ENCODE measurements around the gene SCN1A.

The SCN1A gene

DNA sequence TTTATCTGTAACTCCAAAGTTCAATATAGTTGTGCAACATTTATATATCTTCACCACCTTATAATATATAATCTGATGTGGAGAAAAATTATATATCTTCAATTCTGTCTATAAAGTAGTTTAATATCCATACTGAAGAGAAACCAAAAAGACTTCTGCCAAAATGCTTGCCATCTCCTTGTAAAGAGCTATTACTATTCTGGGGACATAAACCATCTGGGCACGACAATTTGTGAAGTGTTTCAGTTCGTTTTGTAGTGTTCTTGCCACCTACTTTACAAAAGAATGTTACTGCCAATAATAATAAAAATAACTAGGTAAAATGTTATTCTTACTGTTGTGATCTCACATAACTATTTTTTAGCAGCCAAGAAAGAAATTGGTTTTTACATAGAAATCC is 45.1 kb downstream of the SCN1A start:
- no peak for DNase-seq (ENCODE audit: low read depth in 4 of 4, low spot score in 1 of 4)

DNA sequence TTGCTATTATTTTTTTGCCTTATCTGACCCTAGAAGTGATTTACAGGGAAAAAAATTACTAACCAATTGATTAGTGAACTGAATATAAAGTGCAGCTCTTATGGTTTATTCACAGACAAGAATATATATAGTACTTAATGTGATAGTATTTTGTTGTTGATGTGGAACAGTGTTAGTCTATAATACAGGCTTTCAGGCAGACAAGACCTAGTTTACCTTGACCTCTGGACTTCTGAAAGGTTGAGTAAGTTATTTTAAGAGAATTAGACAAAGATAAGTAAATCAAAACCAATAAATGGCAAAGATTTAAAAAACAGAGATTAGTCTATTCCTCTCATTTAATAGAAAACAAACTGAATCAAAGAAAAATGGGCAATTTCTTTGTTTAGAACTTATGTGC is 46.0 kb downstream of the SCN1A start:
- no peak for DNase-seq (ENCODE audit: low read depth in 4 of 4, low spot score in 1 of 4)

DNA sequence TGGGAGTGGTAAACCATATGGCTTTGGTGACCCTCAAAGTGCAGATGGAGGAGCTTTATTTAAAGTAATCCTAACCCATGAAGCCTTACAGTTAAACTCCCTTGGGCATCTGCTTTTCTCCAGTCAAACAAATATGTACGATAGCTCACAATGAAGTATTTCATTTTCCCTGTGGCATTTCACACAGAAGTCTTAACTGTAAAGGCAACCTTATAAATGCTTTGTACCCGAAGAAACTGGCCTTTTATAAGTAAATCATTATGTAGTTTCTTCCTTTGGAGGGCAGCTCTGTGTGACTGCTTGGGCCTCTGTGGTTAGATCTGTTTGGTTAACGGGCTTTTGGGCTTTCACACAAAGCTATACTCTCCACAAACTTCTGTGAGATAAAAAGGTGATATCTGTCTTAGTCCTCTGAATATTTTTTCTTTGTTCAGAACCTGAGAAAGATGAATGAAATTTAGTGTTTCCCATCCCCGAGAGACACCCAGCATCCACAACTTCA is 46.6 kb downstream of the SCN1A start:
- no peak for DNase-seq (ENCODE audit: low read depth in 4 of 4, low spot score in 1 of 4)

DNA sequence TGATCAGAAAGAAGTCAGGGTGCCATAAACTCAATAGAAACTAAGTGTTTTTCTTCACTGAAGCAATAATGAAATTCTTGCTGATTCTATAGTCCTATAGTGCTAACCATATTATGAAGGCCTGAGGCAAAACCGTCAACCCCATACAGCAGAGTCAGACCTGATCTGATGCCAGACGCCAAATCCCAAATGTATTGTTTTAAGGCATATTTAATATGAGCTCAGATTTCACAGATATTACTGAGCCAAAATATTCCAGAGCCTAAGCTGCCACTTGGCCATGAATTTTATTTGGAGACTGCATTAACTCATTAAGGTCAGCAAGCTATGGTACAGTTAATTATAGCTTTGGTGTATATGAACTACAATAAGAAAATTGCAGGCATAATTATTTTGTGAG is 53.4 kb downstream of the SCN1A start:
- no peak for DNase-seq (ENCODE audit: low read depth in 4 of 4, low spot score in 1 of 4)

DNA sequence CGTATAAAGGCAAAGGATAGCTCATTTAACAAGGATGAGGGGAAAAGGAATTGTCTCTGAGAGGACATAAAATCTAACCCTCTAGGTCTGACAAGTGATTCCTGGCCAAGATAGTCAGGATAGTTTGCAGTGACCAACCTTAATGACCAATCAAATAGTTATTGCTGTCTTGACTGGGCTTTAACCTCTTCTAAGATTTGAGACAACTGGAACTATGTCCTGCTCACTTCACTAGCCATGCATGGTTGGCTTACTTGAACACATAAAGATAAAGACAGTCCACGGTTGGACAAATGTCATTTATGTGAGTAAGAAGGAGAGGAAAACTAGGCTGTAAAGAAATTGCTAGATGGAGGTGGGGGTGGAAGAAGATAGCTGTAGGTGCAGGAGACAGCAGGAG is 53.8 kb downstream of the SCN1A start:
- DNase-seq (ENCODE audit: low read depth in 4 of 4, low spot score in 1 of 4) = no peak

DNA sequence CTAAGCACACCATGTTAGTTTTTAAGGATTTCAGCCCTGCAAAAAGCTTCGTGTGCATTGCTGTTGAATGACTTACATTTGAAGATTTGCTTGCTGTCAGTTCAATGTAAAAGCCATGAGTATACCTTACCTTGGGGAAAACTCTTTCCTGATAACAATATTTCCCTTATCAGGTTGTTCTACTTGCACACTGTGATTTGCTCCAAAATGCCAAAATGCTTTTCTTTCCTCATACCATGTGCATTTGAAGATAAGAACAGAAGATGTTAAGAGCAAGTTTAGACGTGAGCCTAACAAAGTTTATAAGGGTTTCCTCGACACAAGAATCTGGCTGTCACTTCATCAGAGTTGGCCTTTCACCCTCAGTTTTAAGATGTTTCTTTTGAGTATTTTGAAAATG is 57.6 kb downstream of the SCN1A start:
- no peak for DNase-seq (ENCODE audit: low read depth in 4 of 4, low spot score in 1 of 4)

DNA sequence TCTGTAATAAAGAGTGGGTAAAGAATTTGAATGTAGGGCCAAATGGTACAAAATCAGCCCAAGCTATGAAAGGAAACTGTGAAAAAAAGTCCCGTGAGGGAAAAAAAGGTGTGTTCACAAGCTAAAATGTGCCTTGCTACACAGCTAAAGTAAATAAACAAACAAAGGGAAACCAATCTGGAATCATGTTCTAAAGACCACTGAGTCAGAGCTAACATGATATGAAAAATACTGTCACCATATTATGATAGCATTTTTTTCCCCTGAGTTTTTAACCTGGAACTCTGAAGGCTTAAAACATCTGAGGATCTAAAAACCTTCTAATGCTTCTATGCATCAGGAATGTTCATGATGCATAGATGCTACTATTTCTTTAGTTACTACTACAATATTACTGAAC is 58.8 kb downstream of the SCN1A start:
- no peak for DNase-seq (ENCODE audit: low read depth in 4 of 4, low spot score in 1 of 4)

DNA sequence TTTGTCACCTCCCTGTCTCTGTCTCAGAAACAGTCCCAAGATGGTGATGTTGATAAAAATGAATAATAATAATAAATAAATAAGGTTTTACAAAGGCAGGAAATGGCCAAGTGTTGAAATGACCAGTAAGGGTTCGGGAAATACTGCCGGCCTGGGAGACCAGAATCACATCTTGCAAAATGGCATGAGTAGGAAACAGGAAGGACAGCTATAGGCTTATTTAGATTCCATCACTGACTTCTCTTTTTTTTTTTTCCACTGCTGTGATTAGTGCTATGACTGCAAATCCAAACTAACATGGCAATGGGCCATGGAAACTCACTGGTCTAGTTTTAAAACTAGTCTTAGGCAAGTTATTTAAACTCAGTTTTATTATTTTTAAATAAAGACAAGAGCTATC is 60.6 kb downstream of the SCN1A start:
- DNase-seq (ENCODE audit: low read depth in 4 of 4, low spot score in 1 of 4) = no peak

DNA sequence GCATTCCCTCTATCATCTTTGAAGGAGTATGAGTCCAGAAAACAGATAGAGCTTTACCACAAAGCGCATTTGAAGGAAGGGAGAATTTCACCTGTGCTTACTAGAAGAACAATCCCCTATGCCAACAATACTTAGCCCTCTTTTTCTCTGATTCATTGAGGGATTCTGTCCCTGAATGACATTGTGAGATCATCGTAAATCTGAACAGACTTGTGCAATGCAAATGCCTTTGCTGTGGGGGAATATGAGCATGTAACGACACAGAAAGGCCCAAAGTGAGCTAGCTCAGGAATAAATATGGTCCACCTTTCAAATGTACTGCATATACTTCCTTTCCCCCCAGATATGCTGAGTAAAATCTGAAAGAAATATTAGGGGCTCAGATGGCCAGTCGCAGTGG is 67.6 kb downstream of the SCN1A start:
- no peak for DNase-seq (ENCODE audit: low read depth in 4 of 4, low spot score in 1 of 4)

DNA sequence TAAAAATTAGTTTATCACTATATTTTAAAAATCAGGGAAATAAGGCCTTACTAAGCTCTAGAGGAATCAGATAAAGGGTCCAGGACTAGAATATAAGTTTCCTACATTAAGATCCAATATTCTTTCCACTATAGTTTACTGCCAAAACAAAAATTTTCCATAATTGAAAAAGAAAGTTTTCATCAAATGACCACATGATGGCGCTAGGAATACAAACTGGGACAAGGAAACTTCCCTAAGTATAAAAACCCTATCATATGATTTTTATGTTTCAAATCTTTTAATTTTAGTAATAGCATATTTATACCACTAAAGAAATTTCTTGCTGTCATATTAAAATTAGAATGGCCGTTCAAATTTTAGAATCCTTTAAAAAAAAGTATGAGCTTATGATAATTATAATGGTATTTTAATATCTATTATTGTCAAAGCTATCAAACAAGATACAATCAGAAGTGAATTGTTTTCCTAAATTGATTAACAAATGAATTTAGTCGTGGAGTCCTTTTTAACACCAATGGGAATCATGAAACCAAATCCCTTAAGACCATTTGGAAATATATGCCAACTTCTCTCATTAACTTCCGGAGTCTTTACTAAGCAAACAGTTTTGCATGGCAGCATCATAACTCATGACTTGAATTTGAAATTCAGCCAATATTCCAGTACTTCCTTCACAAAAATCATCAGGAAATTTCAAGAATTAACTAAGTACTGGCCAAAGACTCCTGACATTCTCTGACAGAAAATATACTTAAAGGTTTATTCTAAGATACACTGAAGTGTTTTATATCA is 70.3 kb downstream of the SCN1A start:
- no peak for DNase-seq (ENCODE audit: low read depth in 4 of 4, low spot score in 1 of 4)

DNA sequence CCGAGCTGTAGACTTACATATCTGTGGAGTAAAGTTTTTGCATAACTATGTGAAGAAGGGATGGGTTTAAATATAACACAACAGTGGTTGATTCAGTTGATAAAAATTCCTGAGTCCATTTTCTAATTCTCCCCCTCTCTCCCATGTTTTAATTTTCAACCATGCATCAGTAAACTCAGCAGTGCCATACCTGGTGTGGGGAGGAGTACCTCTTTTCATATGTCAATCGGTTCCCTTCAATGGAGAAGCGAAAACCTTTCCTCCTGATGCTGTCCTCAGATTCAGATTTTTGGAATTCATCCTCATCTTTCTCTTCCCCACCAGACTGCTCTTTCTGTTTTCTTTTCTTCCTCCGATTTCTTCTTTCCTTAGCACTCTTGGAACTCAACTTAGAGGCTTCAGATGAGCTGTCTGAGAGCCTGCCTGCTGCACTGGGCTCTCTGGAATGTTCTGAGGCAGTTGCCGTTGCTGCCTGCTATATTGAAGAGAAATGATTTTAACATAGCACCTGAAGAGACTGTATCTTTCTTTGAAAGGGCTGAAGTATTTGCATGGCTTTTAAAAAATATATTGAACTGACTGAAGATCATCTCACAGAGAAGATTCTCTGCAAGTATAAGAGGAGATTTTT is 82.9 kb downstream of the SCN1A start:
- no peak for DNase-seq (ENCODE audit: low read depth in 4 of 4, low spot score in 1 of 4)

DNA sequence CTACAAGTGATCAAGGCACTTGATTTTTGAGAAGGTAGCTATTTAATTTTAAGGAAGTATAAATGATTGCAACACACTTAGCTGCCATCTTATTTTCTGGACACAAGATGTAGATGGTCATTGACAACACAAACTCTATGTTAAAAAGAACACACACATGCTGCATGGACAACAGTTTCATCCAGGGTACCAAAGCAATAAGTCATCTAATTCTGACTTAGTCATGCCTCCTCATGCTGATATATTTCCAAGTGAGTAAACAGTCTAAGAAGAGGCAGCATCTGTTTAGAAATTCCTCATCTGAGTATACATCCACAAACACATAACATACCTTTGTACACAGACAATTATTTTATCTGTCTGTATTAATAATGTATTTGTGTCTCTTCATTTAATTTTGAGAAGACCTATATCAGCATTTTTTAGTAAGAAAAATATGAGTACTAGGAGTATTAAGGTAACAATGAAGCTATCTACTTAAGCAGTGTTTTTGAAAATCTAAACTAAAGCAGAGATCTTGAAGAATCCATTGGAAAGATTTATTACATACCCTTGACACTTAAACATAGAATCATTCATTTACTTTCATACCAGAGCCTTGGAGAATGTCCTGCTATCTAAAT is 84.9 kb downstream of the SCN1A start:
- DNase-seq (ENCODE audit: low read depth in 4 of 4, low spot score in 1 of 4) = no peak

DNA sequence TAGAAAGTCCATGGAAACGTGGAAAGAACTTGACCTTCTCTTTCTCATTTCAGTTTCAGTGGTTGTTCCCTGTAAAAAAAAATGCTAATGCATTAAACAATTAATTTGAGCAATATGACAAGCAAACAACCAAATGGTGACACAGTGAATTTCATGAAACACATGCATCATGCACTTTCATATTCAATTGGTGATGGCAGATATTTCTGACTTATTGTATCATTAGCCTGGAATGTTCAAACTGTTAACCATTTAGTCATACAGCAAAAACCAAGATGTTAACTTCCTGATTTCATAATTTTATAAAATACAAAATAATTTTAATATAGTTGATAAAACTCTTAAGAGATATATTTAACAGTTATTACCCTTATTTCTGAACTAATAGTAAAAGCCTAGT is 85.5 kb downstream of the SCN1A start:
- no peak for DNase-seq (ENCODE audit: low read depth in 4 of 4, low spot score in 1 of 4)

DNA sequence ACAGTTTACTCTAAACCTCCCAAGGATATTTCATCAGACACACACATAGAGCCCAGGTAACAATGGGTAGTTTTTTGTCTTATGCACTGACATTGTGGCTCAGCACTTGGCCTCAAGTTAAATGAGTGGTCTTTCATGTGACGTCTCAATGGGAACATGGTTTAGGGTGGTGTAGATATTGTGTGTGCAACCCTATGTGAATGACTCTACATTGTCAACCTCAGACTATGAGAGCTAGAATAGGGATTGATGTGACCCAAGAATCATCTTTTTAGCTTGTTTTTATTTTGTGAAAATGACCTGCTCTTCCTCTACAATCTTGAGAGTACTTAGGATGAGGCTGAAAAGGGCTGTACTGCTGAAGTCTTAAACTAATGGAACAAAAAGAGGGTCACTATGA is 86.2 kb downstream of the SCN1A start:
- no peak for DNase-seq (ENCODE audit: low read depth in 4 of 4, low spot score in 1 of 4)

DNA sequence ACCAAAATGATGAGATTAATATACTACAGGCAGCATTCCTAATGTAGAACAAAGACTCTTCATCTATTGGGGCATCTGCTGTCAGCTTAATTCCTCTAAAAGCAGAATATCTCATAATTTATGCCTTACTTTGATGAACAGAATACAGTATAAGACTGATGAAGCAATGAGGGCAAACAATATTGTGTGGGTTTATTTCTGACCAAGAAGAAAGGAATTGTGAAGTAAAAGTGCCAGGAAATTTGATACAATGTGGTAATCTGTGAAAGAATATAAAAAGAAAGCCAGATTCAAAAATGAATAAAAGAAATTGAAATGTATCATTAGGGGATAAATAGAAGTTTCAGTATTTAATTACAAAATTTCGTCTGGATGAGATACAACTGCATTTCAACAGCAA is 95.5 kb downstream of the SCN1A start:
- DNase-seq (ENCODE audit: low read depth in 4 of 4, low spot score in 1 of 4) = no peak

DNA sequence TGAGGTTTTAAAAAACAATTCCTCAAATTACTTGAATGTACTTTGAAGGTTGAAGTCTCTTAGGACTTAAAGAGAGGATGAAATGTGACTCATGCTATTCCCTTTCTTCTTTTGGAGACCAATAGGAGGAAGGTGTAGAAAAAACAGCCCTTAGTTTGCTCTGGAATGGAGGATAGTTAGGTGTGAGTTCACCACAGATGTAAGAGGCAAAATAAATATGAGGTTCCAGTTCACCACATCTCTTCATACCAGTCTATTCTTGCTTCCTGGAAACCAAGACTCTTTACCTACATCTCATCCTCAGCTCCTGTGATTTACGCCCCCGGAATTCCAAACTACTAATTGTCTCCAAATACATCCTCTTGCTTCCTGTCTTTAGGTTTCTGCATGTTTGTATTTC is 96.8 kb downstream of the SCN1A start:
- no peak for DNase-seq (ENCODE audit: low read depth in 4 of 4, low spot score in 1 of 4)

DNA sequence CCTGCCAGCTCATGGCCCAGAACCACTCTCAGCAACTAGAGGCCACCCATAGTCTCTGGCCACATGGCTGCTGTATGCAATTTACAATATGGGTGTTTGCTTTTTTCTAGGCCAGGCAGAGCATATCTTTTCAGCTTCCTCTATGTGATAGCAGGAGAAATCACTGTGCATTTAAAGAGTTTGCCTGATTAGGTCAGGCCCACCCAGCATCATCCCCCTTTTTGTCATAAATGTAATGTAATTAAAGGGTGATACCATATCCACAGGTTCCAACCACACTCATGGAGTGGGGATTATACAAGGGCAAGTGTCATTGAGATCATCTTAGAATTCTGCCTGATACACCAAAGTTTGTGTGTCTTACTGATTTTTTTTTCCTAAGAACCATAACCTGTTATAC is 102.5 kb downstream of the SCN1A start:
- no peak for DNase-seq (ENCODE audit: low read depth in 4 of 4, low spot score in 1 of 4)

DNA sequence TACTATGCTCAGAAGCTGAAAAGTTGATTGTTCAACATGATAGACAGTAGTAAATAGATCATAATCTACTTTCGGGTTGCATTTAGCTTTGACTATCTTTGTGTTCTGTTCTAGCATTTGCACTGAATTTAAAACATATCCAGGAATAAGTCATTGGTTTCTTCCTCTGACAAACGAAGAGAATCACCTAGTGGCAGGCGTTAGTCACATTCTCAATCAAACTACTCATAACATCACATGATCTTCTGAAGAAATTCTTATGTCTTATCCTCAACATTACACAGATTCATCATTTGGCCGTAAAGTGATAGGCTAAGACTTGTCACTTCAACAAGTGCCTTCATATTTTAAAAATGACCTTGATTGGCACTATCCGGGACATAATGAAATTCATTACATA is 110.6 kb downstream of the SCN1A start:
- DNase-seq (ENCODE audit: low read depth in 4 of 4, low spot score in 1 of 4) = no peak

DNA sequence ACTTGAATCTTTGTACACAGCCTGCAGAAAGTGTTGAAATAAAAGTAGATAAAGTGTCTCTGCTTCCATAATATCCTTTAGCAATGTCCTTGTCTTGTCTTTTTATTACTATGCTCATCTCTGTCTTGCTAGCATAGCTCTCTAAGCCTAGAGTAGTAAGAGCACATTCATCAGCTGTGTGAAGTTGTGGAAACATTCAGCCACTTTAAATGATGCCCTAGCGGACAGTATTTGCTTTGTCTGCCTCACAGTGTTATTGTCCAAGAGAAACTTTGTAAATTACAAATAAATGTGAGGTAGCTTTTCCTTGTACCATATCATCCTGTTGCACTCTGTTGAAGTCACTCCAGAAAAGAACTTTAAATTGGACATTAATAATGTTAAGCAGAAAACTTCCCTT is 113.9 kb downstream of the SCN1A start:
- DNase-seq (ENCODE audit: low read depth in 4 of 4, low spot score in 1 of 4) = no peak

DNA sequence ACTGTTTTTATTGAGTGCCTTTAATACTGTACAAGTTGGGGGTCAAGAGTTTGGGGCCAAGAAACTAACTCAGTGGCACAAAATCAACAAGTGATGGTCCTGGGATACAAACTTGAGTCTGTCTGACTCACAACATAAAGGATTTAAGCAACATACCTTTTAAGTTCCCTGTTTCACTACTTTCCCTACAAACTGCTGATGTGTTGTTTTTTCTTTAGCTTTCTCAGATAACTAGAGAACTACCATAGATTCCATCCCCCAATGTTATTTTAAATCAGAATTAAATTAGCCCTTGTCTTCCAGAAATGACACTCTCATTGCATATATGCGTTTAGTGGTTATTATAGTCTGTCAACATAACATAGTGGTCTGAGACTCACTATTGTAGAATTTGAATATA is 116.2 kb downstream of the SCN1A start:
- DNase-seq (ENCODE audit: low read depth in 4 of 4, low spot score in 1 of 4) = no peak

DNA sequence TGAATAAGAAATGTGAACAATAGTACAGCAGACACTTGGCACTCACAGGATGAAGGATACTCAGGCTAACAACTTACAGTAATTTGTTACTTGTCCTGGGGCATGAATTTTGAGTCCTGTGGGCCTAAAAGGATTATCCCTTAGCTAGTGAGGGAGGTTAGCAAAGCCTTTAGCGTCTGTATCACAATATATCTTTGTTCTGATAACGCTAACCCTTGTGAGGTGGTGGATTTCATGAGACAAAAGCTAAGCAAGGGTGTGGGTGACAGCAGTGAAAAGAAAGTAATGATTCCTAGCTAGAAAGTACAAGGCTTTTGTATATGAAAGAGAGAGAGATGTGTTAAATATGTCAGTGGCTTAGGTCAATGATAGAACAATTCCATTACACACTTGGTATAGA is 127.4 kb downstream of the SCN1A start:
- no peak for DNase-seq (ENCODE audit: low read depth in 4 of 4, low spot score in 1 of 4)

DNA sequence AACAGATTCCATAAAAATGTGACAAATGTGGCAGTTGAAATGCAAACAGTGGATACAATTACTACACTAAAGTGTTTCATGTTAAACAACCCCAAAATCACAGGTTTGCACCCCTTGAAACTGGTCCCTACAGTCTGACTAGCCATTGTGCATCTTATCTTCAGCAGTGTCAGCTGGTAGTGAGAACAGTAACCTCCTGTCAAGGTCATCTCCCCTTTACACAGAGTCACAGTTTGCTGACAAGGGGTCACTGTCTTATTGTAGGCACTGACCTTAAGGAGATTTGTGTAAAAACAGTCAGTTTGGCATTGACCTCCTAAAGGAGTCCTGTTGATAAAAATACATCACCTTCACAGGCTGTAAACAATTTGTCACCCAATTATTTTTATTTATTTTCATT is 137.0 kb downstream of the SCN1A start:
- no peak for DNase-seq (ENCODE audit: low read depth in 4 of 4, low spot score in 1 of 4)

DNA sequence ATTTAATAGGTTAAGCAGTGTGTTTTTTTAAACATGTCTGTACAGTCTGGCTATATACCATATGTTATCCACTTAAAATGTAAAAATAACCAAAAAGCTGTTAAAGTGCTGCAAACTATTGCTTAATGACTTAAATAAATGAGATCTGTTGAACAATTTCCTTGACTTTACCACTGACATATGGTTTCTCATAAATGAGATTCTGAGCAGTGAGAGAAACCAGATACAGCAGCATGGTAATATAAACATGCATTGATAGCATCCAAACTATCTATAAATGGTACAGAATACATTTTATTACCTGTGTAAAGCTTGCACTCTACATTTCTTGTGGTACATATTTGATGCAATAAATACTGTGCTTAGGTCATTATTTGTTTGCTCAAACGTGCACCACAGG is 138.0 kb downstream of the SCN1A start:
- no peak for DNase-seq (ENCODE audit: low read depth in 4 of 4, low spot score in 1 of 4)

Data from stimulated activated CD4-positive, alpha-beta T cell treated with anti-CD3 and anti-CD28 coated beads, Interleukin-1b, Interleukin-23, amount 100 ng/mL, for 24 hours (primary cell).